A549 treated with Mapracorat at 1 μM for 4 hours (cell line): ENCODE measurements around the gene VSX2. TPM values are rescaled to one million over a fixed set of nuclear protein-coding genes. Genes with fewer than 3 reads are reported as not detected.

Experiments
- total RNA-seq: library from RNA; stranded (reverse); fragments of 200-300 nt; extraction: Qiagen RNA extraction; gene quantifications from 5 replicates; pipeline ENCODE4 v1.2.3, GENCODE V29; 2022

The VSX2 gene
- not detected in 5 replicates for total RNA-seq

GRCh38 chr14:74238974-74239847, at the start of gene VSX2:
Gene VSX2, plus strand, starts transcription at chr14:74239449. Its CDS starts 113 bp downstream, at chr14:74239562.

GRCh38 chr14:74302634-74303569, 63.7 kb downstream of the VSX2 start, which contains the start of gene ABCD4:
Gene ABCD4, minus strand, starts transcription at chr14:74302934. Its CDS starts 22 bp downstream, at chr14:74302912.

Other genes with a start within 250 kb of the VSX2 start
- 5.0 to 7.3 TPM (median 6.3 TPM) in 5 replicates for gene ENTPD5, start 220.2 kb upstream of the VSX2 start, total RNA-seq
- 3.3 to 5.5 TPM (median 3.8 TPM) in 5 replicates for gene BBOF1, start 220.1 kb upstream of the VSX2 start, total RNA-seq
- 1.9 to 2.8 TPM (median 2.4 TPM) in 5 replicates for gene ALDH6A1, start 155.0 kb upstream of the VSX2 start, total RNA-seq
- 3.6 to 4.5 TPM (median 4.4 TPM) in 5 replicates for gene LIN52, start 154.5 kb upstream of the VSX2 start, total RNA-seq
- gene ABCD4, start 63.5 kb downstream of the VSX2 start, total RNA-seq = 26.8 to 39.5 TPM (median 28.5 TPM) in 5 replicates
- not detected in 5 replicates for gene VRTN, start 109.0 kb downstream of the VSX2 start, total RNA-seq
- not detected in 5 replicates for gene SYNDIG1L, start 186.8 kb downstream of the VSX2 start, total RNA-seq